GM12801 (cell line): ENCODE data around the gene IFIH1.

Source experiments
- CTCF ChIP-seq: IDR thresholded peaks from one replicate; pipeline ENCODE4 v1.5.1; 2011; ENCODE audit warnings: control low read depth; ENCODE audit not compliant: insufficient read length; ENCODE audit errors: extremely low read depth

Gene IFIH1

GRCh38 chr2:162256591-162256991, 61.9 kb downstream of the IFIH1 start:
- no peak for TF ChIP-seq CTCF

GRCh38 chr2:162254236-162254871, 64.1 kb downstream of the IFIH1 start:
- no peak for TF ChIP-seq CTCF

- no peak for TF ChIP-seq CTCF
These were observed 65.0 kb downstream of the IFIH1 start for GRCh38 chr2:162253435-162253834.

GRCh38 chr2:162252153-162252552, 66.3 kb downstream of the IFIH1 start:
- TF ChIP-seq CTCF = no peak

GRCh38 chr2:162245781-162246180, 72.7 kb downstream of the IFIH1 start:
- TF ChIP-seq CTCF = no peak

GRCh38 chr2:162245061-162245460, 73.4 kb downstream of the IFIH1 start:
- no peak for TF ChIP-seq CTCF

- TF ChIP-seq CTCF = no peak
These were observed 73.9 kb downstream of the IFIH1 start for GRCh38 chr2:162244541-162245031.

- no peak for TF ChIP-seq CTCF
These were observed 74.8 kb downstream of the IFIH1 start for GRCh38 chr2:162243715-162244114.
